UCSD-AML1 (cell line): Measurements from ENCODE around the gene MCU.
"Not testable (repeated sequence)": the region's sequence is repeated elsewhere in the genome, so short reads cannot be mapped to it uniquely, and the experiment has no call there.

ENCODE experiments used
- DNase-seq: peaks from one replicate; lab custom pipeline; 2025; ENCODE audit not compliant: unreplicated experiment; lab: John Stamatoyannopoulos, UW

The MCU gene

GRCh38 chr10:72686430-72686829, 5.5 kb upstream of the MCU start:
- not testable (repeated sequence) for DNase-seq

- DNase-seq, result no peak
Observed at GRCh38 chr10:72687035-72687434, 4.9 kb upstream of the MCU start.

- no peak for DNase-seq
Observed at GRCh38 chr10:72688208-72688651, 3.7 kb upstream of the MCU start.

DNA sequence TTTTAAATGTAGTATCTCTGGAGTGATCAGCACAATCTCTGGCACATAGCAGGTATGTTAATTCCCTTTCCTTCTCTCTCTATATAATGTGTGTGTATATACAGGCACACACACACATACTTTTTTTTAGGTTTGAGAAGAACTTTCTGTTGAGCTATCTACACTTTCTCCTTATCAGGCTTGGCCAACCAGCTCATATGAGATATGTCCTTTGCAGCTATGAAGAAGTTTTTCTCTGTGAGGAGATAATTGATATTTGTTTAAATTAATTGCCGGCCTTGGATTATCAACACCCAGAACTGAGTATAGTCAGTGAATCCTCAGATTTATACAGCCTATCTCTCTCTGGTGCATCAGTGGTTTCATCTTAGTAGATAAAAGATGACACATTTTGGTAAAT, 2.3 kb upstream of the MCU start:
- no peak for DNase-seq

GRCh38 chr10:72690071-72690755, 1.7 kb upstream of the MCU start:
- DNase-seq, result no peak

DNA sequence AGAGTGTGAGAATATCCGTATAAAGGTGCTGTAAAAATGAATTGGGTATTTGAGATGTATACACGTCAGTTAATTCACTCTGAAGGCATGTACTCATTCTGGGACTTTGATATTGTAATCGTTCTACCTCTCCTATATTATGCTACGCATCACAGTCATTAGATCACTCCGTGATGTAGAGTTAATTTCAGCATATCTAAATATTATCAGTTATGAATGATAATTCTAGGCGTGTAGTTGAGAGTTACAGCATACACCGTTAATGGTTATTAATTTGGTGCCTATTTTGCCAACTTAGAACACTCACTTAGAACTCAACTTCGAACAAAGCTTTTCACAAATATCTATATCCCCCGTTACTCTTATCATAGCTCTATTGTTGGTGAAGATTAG, 477 bp upstream of the MCU start:
- no peak for DNase-seq

- DNase-seq, result no peak
Observed at GRCh38 chr10:72692744-72692993, 726 bp downstream of the MCU start.

DNA sequence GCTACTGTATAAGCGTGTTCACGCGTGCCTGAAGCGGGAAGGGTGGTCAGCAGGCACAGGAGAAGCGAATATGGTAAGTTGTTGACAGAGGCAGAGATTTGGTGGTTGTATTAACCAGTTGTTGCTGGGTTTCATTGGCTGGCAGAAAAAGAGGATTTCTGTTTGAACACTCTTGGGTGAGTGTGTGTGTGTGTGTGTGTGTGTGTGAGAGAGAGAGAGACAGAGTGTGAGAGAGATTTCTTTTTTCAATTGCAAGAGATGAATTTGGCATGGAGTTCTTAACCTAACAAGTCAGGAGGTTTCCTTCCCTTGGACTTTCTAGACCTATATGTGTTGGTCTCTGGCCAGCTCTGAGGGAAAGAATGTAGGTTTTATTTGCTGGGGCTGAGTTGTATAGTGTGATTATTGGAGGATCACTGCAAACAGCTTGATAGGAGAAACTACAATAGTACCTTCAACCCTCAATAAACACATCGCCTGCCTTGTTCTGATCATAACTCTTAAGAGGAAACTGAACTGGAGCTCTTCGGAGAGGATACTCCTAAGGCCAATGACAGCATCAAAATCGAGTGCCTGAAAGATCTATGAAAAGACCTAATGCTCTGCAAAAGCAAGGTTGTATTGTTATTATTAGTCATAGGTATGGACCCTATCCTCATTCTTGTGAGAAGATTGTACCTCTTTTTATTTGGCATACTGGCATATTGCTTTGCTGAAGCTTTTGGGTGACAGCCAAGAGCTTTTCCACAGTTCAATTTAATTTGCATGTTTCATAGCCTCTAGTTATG, 1.2 kb downstream of the MCU start:
- DNase-seq, result no peak

DNA sequence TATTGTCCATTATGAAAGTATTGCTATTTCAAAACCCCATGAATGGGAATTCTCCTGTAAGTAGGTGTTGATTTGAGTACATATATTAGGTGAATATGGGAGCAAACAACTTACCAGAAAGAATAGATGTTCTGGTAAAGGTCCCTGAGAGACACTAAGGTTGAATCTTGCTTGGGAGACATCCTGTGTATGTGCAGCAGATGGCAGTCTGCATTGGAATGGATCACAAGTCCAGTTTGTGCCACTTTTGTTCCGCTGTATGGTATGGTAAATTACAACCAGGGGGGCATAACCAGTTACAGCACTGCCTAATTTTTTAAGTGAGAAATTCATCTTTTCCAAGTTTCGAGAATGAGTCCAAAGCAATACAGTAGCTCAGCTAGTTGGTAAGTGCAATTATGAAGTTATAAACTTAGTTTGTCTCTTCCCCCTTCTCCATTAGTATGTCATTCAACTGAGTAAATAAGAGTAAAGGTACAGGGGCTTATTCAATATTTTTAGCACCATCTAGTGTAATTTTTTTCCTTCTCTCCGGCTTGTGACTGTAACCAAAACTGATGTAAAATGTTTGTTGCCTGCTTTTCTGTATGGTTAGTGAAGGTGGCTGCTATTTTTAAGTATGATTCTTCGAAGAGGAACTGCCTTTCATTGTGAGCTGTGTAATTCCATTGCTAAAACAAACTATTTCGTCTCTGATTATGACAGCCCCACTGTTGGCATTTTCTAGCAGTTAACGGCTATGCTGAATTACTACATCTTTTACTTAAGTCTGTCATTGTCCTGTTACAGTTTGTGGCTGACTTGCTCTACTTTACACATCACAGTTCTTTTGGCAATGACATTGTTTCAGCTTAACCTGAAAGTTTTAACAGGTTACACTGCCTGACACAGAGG, 2.8 kb downstream of the MCU start:
- no peak for DNase-seq

GRCh38 chr10:72695496-72695895, 3.6 kb downstream of the MCU start:
- no peak for DNase-seq

DNA sequence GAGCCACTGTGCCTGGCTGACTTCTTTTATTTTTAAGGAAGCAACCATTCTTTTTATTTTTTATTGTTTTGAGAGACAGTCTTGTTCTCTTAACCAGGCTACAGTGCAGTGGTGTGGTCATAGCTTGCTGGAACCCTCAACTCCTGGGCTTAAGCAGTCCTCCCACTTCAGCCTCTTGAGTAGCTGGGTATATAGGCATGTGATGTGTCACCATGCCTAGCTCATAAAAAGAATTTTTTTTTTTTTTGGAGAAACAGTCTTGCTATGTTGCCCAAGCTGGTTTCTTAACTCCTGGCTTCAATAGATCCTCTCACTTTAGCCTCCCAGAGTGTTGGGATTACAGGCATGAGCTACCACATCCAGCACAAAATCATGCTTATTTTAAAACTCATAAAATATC, 5.8 kb downstream of the MCU start:
- DNase-seq, result no peak

- not testable (repeated sequence) for DNase-seq
Observed at GRCh38 chr10:72702465-72702864, 10.5 kb downstream of the MCU start.

GRCh38 chr10:72702868-72703581, 11.1 kb downstream of the MCU start:
- DNase-seq, result no peak

DNA sequence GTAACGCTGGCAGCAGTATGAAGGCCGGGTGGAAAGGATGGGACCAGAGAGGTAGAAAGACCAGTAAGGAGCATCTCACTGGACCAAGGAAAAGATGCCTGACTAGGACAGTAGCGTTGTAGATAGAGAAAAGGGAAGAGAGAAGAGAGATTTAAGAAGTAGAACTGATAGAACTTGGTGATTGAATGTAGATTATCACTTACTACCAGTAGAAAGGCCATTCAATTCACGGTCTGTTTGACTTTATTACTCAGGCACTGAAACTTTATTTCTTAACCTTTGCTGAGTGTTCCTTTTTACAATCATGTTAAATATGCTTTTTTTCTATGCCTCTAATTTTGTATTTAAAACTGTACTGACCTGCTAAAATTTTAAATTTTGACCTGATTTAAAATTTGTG, 12.2 kb downstream of the MCU start:
- DNase-seq, result no peak

- no peak for DNase-seq
Observed at GRCh38 chr10:72709041-72709440, 17.1 kb downstream of the MCU start.

- DNase-seq, result no peak
Observed at GRCh38 chr10:72712136-72712535, 20.2 kb downstream of the MCU start.

- DNase-seq, result no peak
Observed at GRCh38 chr10:72719941-72720592, 28.1 kb downstream of the MCU start.

DNA sequence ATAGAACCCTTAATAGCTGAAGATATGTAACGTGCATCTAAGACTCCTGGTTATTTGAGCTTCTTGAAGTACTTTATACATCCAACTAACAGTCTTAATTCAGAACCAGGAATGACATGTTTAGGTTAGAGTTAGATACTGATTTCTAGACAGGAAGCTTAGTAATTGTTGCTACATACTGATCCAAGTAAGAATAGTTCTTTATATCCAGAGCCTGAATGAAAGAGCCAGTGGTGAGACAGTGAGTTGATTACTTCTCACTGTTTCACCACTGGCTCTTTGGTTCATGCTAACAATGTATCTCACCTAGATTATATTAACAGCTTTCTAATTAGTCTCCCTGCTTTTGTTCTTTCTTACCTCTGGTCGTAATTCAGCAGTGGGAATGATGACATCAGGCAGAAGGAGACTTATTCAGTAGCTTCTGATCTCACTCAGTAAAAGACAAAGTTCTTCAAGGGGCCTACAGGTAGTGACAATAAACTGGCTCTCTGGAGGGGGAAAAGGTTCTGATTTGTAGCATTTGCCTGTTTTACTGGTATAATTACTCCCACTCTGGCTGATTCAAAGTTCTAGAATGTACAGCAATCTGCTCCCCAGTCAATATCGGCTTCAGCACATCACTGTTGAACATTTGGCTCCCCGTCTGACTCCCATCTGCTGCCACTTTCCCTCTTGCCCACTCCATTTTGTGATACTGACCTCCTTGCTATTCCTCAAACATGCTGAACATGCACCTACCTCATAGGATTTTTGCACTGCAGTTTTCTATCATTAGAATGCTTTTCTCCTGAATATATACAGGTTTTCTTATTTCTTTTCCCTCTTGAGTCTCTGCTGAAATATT, 29.1 kb downstream of the MCU start:
- DNase-seq, result no peak

DNA sequence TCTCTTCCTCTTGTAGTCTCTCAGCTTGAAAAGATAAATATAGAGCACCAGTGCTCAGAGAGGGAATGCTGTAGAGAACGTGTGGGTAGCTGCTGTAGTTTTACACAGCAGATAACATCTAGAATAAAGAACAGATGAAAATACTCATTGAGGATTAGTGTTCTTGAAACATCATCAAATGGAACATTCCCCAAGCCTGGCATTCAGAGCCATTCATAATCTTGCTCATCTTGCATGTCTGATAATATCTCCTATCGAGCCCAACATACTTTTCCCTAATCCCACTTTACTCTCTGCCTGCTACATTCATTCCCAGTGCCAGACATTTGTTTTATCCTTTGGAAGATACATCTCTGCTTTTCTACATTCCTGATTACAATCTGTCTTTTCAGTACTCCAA, 35.2 kb downstream of the MCU start:
- no peak for DNase-seq

DNA sequence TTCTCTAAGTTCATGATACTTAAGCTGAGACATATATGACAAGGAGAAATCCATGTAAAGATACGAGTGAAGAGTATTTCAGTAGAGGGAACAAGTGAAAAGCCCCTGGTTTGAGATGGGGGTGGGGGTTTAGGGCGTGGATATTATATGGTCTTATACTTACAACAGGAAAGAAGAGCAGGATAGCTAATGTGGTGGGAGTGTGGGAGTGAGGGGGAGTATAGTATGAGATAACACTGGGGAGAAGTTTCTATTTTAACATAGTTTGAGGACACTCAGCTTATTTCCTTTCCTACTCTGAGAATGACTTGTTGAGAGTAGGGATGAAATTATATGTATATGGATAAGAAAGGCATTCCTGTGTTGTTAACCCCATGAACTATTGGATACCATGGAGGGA, 36.5 kb downstream of the MCU start:
- DNase-seq, result no peak
